ENCODE measurements around the gene LPAR4.

The LPAR4 gene, protein sequence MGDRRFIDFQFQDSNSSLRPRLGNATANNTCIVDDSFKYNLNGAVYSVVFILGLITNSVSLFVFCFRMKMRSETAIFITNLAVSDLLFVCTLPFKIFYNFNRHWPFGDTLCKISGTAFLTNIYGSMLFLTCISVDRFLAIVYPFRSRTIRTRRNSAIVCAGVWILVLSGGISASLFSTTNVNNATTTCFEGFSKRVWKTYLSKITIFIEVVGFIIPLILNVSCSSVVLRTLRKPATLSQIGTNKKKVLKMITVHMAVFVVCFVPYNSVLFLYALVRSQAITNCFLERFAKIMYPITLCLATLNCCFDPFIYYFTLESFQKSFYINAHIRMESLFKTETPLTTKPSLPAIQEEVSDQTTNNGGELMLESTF

DNA sequence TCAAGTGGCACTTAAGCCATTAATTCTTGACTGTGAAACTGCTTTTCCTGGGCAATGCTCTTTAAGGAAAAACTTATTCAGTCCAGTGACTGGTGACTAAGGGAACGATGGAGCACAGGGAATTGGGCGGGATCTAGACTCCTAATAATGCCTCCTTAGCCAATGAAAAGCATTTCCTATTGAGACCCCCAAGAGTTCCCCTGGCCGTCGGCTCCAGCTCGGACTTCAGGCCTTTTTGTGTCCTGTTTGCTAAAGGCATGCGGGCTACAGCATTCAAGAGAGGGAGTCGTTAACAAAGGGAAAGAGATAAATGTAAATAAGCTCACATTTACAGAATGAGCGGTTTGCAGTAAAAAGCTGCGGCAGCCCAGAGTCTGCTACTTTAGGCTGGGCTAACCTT is at the start of gene LPAR4:
Gene LPAR4, plus strand, starts transcription at position 232 of the 400 bp plus-strand sequence. CDS start 7,150 bp downstream, outside the sequence.
- no peak for DNase-seq (ENCODE audit: low read depth in 1 of 2, low spot score in 1 of 2)
- in situ Hi-C loops (cut with HindIII; ENCODE audit: low pct_unique_long_range_greater_than_20kb, low sequenced_read_pairs), result no loop called here
- no peak for TF ChIP-seq JUND (IDR thresholded peaks at IDR 0.05; ENCODE audit: low read depth)

DNA sequence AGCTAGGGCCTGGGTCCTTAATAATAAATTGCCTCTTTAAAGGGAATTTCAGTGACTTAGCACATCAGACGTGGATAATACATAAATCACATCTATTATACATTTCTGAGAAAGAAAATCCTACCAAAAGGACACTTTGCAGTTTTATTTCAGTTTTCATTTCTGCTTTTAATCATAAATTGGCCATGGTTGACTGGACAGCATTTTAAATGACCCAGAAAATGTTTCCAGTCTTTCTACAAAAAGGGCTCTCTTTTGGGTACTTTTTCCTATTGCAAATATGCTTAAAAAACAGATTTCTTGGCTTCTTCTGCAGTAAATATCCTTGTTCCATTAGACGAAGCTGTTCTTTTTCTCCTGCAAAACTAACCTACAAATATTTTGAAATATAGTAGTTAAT is 41.4 kb upstream of the LPAR4 start:
- no peak for TF ChIP-seq JUND (IDR thresholded peaks at IDR 0.05; ENCODE audit: low read depth)
- in situ Hi-C loops (cut with HindIII; ENCODE audit: low pct_unique_long_range_greater_than_20kb, low sequenced_read_pairs), result no loop called here
- no peak for DNase-seq (ENCODE audit: low read depth in 1 of 2, low spot score in 1 of 2)

DNA sequence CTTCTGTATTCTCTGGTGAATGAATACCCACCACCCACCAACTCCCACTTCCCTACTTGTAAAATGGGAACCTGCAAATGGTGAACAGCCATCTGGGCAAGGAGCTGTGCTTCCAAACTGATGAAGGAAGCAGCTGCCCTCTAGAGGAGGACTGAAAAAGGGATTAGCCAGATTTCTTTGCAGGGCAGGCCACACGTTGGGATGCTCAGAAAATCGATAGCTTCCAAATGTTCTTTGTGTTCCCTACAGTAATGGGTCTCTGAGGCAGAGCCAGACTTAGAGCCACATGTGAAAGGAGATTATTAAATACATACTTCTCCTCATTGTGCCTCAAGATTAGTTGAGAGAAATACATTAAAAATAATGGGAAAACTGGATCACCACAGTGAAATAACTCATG is 39.3 kb upstream of the LPAR4 start:
- DNase-seq (ENCODE audit: low read depth in 1 of 2, low spot score in 1 of 2), result peak in 1 of 2 experiments; percentile 48
- in situ Hi-C loops (cut with HindIII; ENCODE audit: low pct_unique_long_range_greater_than_20kb, low sequenced_read_pairs), result no loop called here
- no peak for TF ChIP-seq JUND (IDR thresholded peaks at IDR 0.05; ENCODE audit: low read depth)

DNA sequence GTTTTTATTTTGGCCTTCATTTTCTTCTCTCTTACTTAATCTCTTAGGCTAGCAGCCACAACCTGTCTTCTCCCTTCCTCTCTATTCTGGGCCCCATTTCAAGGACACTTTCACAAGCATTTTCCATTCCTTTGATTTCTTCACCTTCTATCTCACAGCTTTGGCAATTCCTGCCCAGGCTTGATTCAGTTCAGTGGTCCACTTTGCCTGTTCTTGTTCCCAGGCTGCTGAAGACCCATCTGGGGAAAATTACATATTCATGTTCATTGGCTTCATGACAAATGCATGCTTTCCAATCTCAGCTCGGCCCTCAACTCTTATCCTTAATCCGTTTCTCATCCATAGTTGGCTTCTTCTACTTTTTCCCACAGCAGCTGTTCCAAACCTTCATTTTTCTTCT is 38.7 kb upstream of the LPAR4 start:
- DNase-seq (ENCODE audit: low read depth in 1 of 2, low spot score in 1 of 2), result no peak
- no peak for TF ChIP-seq JUND (IDR thresholded peaks at IDR 0.05; ENCODE audit: low read depth)
- in situ Hi-C loops (cut with HindIII; ENCODE audit: low pct_unique_long_range_greater_than_20kb, low sequenced_read_pairs), result no loop called here

DNA sequence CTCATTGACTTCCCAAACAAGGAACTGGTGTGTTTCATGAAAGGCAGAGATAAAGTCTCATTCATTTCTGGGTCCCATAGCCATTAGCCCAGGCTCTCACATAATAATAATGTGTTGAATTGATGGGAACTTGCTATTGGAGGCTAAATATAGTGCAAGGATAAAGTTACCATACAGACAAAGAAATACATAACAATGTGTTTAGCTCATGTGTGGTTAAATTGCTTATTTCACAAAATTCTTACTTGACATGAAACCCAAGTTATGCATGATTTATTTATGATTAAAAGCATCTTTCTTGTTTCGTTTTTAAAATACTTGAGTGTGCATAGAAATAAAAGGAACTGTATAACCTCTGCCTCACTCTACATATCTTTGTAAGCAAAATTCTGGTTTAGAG is 37.3 kb upstream of the LPAR4 start:
- in situ Hi-C loops (cut with HindIII; ENCODE audit: low pct_unique_long_range_greater_than_20kb, low sequenced_read_pairs), result no loop called here
- TF ChIP-seq JUND (IDR thresholded peaks at IDR 0.05; ENCODE audit: low read depth), result no peak
- no peak for DNase-seq (ENCODE audit: low read depth in 1 of 2, low spot score in 1 of 2)

DNA sequence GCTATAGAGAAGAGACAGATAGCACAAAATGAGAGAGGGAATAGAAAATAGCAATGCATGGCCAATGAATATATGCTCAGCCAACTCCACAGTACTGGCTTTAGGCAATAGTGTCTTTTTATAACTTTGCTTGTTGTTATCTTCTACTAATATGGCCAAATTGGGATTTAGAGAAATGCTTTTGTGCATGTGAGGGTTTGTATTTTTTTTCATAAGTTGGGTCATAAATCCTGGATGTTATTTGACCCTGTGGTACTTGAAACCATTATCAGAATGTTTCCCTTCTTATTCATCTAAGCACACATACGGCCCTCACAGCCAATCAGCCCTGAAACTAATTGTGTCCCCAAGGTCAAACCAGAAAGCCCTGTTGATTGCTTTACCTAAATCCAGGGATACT is 35.2 kb upstream of the LPAR4 start:
- in situ Hi-C loops (cut with HindIII; ENCODE audit: low pct_unique_long_range_greater_than_20kb, low sequenced_read_pairs), result no loop called here
- no peak for DNase-seq (ENCODE audit: low read depth in 1 of 2, low spot score in 1 of 2)
- TF ChIP-seq JUND (IDR thresholded peaks at IDR 0.05; ENCODE audit: low read depth), result no peak

DNA sequence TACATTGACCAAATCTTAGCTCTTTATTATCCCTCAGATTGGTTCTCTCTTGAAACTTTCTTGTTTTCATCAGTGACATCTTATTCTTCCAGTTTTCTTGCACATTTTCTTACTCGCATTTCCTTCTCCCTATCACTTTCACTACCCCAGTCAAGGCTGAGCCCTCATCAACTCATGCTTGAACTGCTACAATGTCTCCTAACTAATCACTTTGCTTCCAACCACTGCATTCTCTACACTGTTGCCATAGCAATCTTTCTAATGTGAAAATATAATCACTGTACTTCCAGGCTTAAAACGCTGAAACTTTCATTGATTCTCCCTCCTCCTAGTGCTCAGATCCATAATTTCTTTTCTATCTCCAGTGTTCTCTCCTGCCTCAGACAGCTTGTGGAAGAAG is 22.2 kb upstream of the LPAR4 start:
- no peak for DNase-seq (ENCODE audit: low read depth in 1 of 2, low spot score in 1 of 2)
- no peak for TF ChIP-seq JUND (IDR thresholded peaks at IDR 0.05; ENCODE audit: low read depth)
- in situ Hi-C loops (cut with HindIII; ENCODE audit: low pct_unique_long_range_greater_than_20kb, low sequenced_read_pairs), result no loop called here

DNA sequence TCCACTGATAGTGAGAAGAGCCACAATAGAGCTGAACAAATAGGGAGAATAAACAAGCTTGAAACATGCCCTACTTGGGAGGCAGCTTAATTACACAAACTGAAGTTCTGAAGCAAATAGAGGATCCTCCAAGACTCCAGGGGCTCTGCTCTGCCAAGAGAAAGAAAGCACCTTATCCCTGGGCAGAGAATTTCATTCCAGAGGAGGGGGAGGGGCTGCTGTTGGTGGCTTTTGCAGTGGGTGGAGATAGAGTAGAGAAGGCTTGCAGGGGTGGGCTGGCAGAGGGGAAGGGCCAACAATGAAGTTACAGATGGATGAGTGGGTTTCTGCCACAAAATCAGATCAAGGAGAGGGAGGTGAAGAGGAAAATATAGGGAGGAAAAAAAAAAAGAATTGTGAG is 1.0 kb upstream of the LPAR4 start:
- peak in 1 of 2 experiments; percentile 7 for DNase-seq (ENCODE audit: low read depth in 1 of 2, low spot score in 1 of 2)
- TF ChIP-seq JUND (IDR thresholded peaks at IDR 0.05; ENCODE audit: low read depth), result no peak
- in situ Hi-C loops (cut with HindIII; ENCODE audit: low pct_unique_long_range_greater_than_20kb, low sequenced_read_pairs), result no loop called here

DNA sequence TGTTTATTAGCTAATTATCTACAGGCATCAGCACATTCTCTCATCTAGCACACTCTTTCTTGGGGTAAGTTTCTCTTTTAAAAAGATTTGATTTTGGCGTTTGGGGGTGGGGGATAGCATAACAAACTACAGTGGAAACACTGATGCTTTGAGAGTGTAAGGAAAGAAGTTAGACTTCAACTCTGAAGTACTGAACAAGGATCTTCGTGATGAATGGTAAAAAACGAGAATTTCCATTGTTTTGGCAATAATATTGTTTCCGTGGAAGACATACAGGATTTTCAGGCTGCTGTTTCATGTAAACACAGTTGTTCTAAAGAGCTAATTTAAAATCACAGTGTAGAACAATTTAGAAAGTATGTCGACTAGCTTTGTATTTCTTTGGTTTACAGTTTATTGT is 451 bp downstream of the LPAR4 start:
- no peak for DNase-seq (ENCODE audit: low read depth in 1 of 2, low spot score in 1 of 2)
- in situ Hi-C loops (cut with HindIII; ENCODE audit: low pct_unique_long_range_greater_than_20kb, low sequenced_read_pairs), result no loop called here
- no peak for TF ChIP-seq JUND (IDR thresholded peaks at IDR 0.05; ENCODE audit: low read depth)

DNA sequence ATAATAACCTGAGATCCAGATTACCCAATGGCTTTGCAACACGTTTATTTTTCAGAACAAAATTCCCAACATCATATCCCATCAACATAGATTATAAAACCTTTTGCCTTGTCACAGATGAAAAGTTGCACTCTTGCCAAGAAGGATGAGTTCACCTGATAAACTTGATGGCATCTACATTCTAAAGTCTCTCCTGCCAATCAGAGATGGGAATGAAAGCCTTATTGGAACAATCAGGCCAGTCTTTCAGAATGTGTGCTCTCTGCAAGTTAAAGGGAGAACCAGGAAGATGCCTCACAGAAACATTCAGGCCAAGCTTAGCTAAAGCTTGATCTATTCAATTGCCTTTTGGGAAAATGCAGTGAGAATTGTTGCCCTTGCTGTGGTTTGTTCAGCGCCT is 1.3 kb downstream of the LPAR4 start:
- TF ChIP-seq JUND (IDR thresholded peaks at IDR 0.05; ENCODE audit: low read depth), result no peak
- no peak for DNase-seq (ENCODE audit: low read depth in 1 of 2, low spot score in 1 of 2)
- in situ Hi-C loops (cut with HindIII; ENCODE audit: low pct_unique_long_range_greater_than_20kb, low sequenced_read_pairs), result no loop called here

DNA sequence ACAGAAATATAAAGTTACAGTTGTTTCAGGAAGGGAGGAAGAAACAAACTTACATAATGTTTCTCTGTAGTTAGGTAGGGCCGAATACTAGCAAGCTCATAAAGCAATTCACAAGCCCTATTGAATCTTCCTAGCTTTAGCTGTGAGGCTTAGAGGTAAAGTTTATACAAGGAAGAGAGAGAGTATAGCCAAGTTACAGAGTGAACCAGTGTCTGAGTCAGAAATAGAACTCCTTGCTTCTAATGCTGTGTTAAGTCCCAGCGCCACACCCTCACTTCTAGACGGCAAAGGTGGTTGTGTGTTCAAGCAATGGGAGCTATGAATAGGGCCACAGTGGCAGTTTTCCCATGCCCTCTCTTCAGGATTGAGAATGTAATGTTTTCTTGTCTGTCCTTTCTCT is 6.1 kb downstream of the LPAR4 start:
- no peak for TF ChIP-seq JUND (IDR thresholded peaks at IDR 0.05; ENCODE audit: low read depth)
- in situ Hi-C loops (cut with HindIII; ENCODE audit: low pct_unique_long_range_greater_than_20kb, low sequenced_read_pairs), result no loop called here
- peak in 1 of 2 experiments; percentile 3 for DNase-seq (ENCODE audit: low read depth in 1 of 2, low spot score in 1 of 2)

DNA sequence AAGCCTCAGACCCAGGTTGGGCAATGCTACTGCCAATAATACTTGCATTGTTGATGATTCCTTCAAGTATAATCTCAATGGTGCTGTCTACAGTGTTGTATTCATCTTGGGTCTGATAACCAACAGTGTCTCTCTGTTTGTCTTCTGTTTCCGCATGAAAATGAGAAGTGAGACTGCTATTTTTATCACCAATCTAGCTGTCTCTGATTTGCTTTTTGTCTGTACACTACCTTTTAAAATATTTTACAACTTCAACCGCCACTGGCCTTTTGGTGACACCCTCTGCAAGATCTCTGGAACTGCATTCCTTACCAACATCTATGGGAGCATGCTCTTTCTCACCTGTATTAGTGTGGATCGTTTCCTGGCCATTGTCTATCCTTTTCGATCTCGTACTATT is 7.4 kb downstream of the LPAR4 start:
- in situ Hi-C loops (cut with HindIII; ENCODE audit: low pct_unique_long_range_greater_than_20kb, low sequenced_read_pairs), result no loop called here
- DNase-seq (ENCODE audit: low read depth in 1 of 2, low spot score in 1 of 2), result no peak
- no peak for TF ChIP-seq JUND (IDR thresholded peaks at IDR 0.05; ENCODE audit: low read depth)

DNA sequence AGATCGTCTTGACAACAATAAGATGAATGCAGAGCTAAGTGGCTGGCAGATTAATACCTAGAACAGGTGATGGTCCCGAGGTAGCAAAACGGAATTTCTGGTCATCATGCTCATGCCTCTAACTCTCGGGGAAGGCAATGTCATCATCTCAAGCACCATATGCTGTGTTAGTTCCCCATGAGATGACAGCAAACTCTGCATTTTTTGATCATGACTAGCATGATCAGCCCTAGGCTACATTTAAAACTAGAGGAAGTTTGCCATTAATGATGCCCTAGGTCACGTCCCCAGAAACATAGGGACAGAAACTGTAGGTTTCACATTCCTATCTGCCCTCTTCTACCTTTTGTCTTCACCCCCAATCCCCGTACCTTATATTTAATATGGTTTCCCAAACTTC is 11.6 kb downstream of the LPAR4 start:
- DNase-seq (ENCODE audit: low read depth in 1 of 2, low spot score in 1 of 2), result no peak
- TF ChIP-seq JUND (IDR thresholded peaks at IDR 0.05; ENCODE audit: low read depth), result no peak
- in situ Hi-C loops (cut with HindIII; ENCODE audit: low pct_unique_long_range_greater_than_20kb, low sequenced_read_pairs), result no loop called here

Measured in T47D (cell line).